Measurements from ENCODE around the gene KCNMA1. TPM values are rescaled to one million over a fixed set of nuclear protein-coding genes. Genes with fewer than 3 reads are reported as not detected.

The KCNMA1 gene
- total and polyA plus RNA-seq, 9 of the 15 experiments (the other 6 are each of a cell fraction or from before 2014, with no cell fraction given), result 0.01 to 0.95 (median 0.15) TPM; not detected in 4

DNA sequence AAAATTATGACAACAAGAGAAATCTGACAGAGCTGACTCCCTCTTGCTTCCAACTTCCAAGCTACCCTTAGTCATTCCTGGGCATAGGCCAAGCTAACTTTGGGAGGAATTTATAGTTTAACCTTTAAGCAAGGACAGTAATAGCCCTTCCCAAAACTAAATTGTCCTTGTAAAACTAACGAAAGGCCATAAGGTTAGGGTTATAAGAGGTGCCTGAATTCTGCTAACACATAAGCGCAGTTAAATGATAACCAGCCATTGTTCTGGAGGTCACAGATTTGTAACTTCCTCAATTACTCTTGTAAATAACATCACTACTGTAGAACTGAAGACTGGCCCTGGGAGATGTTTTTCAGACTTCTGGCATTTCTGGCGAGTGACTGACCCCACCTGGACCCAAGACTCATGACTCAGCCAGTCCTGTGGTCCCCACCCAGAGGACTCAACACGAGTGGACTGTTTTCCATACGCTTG lies 481.2 kb downstream of the KCNMA1 start:
- ChIA-PET POLR2A (no interaction called here), CTCF (ENCODE audit: low intra/inter-chr PET ratio) (no interaction called here)
- peaks cover 2 to 9% of the 10 kb centered on the region in 2 experiments; a peak in 2 of 5 replicates for H3K27me3 ChIP-seq (ENCODE audit: control insufficient read depth in 2 of 2, insufficient read depth in 2 of 2, low read length in 2 of 2)
- H3K36me3 ChIP-seq (ENCODE audit: control insufficient read depth, insufficient read depth, low read length), result no peaks in the 10 kb centered on the region
- no peaks in the 10 kb centered on the region for H3K9me1 ChIP-seq (ENCODE audit: control insufficient read depth, insufficient read depth, low read length)
- no peaks in the 10 kb centered on the region for H4K20me1 ChIP-seq (replicated peaks; ENCODE audit: control insufficient read depth, insufficient read depth, low read length)
- FAIRE-seq, result no peak
- no peaks in the 10 kb centered on the region for H3K9me3 ChIP-seq (replicated peaks; ENCODE audit: control insufficient read depth, insufficient read depth, low read depth, low read length)
- no peaks in the 10 kb centered on the region for H3K79me2 ChIP-seq (ENCODE audit: control insufficient read depth, insufficient read depth, low read length)
- 3% methylated on average over 5 of the region's 5 CpGs for WGBS (ENCODE audit: insufficient coverage, low coverage, missing lambda C conversion rate)
- no peak overlapping the region for H3K9ac ChIP-seq (ENCODE audit: insufficient read depth in 1 of 2, low read depth in 2 of 2, low read length in 2 of 2)
- intact Hi-C loops (cut with micrococcal nuclease) (no loop called here), in situ Hi-C loops (cut with MboI) (no loop called here)
- H3K4me3 ChIP-seq, result no peak overlapping the region
- BruUV-seq (replicated peaks), result no TSS peak
- no peak for TF ChIP-seq ZNF717 (CRISPR knock-in tag; IDR thresholded peaks at IDR 0.05)
- no peak for TF ChIP-seq NCOA2 (IDR thresholded peaks at IDR 0.05; ENCODE audit: partially characterized antibody in 2 of 2)
- no peak for TF ChIP-seq ZNF551 (CRISPR knock-in tag; IDR thresholded peaks at IDR 0.05)
- TF ChIP-seq ZNF740 (CRISPR knock-in tag; IDR thresholded peaks at IDR 0.05), result no peak
- no peak for TF ChIP-seq ZNF740 (tag; IDR thresholded peaks at IDR 0.05)
- TF ChIP-seq SETDB1 (IDR thresholded peaks at IDR 0.05; ENCODE audit: low read length), result no peak
- TF ChIP-seq SOX6 (IDR thresholded peaks at IDR 0.05), result no peak
- TF ChIP-seq PTTG1 (tag; IDR thresholded peaks at IDR 0.05; ENCODE audit: low read depth), result no peak
- TF ChIP-seq C11orf30 (IDR thresholded peaks at IDR 0.05; ENCODE audit: low read depth), result no peak
- TF ChIP-seq SUPT5H (IDR thresholded peaks at IDR 0.05), result no peak
- no peak for TF ChIP-seq PRMT5 (CRISPR knock-in tag; IDR thresholded peaks at IDR 0.05)
- no peak for TF ChIP-seq CCAR2 (IDR thresholded peaks at IDR 0.05; ENCODE audit: low read depth, low read length)
- no peak for TF ChIP-seq TEAD2 (tag; IDR thresholded peaks at IDR 0.05)
- TF ChIP-seq ESRRA (IDR thresholded peaks at IDR 0.05; ENCODE audit: borderline replicate concordance, low read depth), result no peak
- no peak for TF ChIP-seq KLF16 (IDR thresholded peaks at IDR 0.05)
- TF ChIP-seq CREBBP (IDR thresholded peaks at IDR 0.05; ENCODE audit: low read depth, low read length), result no peak
- TF ChIP-seq CTBP1 (IDR thresholded peaks at IDR 0.05; ENCODE audit: borderline replicate concordance), result no peak
- TF ChIP-seq BRF1 (IDR thresholded peaks at IDR 0.05; ENCODE audit: borderline replicate concordance, extremely low read depth, insufficient read length), result no peak
- no peak for TF ChIP-seq ZC3H8 (IDR thresholded peaks at IDR 0.05)
- TF ChIP-seq ZFP91 (CRISPR knock-in tag; IDR thresholded peaks at IDR 0.05), result no peak
- no peaks in the 10 kb centered on the region for H3K4me1 ChIP-seq (replicated peaks in 1 of 2; ENCODE audit: control insufficient read depth in 2 of 2, insufficient read depth in 2 of 2, low read length in 2 of 2)
- no peak overlapping the region for H2AFZ ChIP-seq (ENCODE audit: low read depth, low read length)
- ATAC-seq, result no peak
- H3K27ac ChIP-seq (ENCODE audit: extremely low read depth, low read depth, low read length), result no peak overlapping the region
- no peak overlapping the region for H3K4me2 ChIP-seq (ENCODE audit: insufficient read depth, low read length)
- DNase-seq (ENCODE audit: extremely low read depth in 1 of 4, low spot score in 3 of 4), result no peak
